Measurements from ENCODE around the gene HMGXB4.

DNA sequence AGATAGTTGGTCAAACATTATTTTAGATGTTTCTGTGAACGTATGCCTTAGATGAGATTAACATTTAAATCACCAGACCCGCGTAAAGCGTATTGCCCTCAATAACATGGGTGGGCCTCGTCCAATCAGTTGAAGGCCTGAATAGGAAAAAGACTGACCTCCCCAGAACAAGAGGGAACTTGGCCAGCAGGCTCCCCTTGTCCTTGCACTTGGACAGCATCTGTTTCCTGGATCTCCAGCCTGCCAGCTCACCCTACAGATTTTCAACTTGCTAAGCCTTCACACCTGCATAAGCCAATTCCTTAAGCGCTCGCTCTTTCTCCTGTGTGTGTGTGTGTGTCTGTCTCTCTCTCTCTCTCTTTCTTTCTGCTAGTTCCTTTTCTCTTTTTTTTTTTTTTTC is 50.6 kb downstream of the HMGXB4 start:
- TF ChIP-seq, protein P1, sequence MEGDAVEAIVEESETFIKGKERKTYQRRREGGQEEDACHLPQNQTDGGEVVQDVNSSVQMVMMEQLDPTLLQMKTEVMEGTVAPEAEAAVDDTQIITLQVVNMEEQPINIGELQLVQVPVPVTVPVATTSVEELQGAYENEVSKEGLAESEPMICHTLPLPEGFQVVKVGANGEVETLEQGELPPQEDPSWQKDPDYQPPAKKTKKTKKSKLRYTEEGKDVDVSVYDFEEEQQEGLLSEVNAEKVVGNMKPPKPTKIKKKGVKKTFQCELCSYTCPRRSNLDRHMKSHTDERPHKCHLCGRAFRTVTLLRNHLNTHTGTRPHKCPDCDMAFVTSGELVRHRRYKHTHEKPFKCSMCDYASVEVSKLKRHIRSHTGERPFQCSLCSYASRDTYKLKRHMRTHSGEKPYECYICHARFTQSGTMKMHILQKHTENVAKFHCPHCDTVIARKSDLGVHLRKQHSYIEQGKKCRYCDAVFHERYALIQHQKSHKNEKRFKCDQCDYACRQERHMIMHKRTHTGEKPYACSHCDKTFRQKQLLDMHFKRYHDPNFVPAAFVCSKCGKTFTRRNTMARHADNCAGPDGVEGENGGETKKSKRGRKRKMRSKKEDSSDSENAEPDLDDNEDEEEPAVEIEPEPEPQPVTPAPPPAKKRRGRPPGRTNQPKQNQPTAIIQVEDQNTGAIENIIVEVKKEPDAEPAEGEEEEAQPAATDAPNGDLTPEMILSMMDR (IDR thresholded peaks at IDR 0.05): no peak
- no peak for TF ChIP-seq EZH2 (IDR thresholded peaks at IDR 0.05; ENCODE audit: borderline replicate concordance, insufficient read depth, low read depth, low read length, poor library complexity, severe bottlenecking)

Data from B cell (primary cell).